ENCODE results near the gene MTMR11. TPM values are rescaled to one million over a fixed set of nuclear protein-coding genes. Genes with fewer than 3 reads are reported as not detected.

MTMR11 gene
- total RNA-seq, 1 experiment from 2014 or later = 6.5 TPM

- BruUV-seq (replicated peaks) = no TSS peak
- POLR2A ChIA-PET (ENCODE audit: low non-redundant PET) = no interaction called here
- Histone ChIP-seq H3K27me3 (replicated peaks; ENCODE audit: insufficient read depth, low read depth, low read length, poor library complexity) (no peaks in the 10 kb centered on the region), H3K27ac (ENCODE audit: low read depth, low read length, poor library complexity, severe bottlenecking) (no peak overlapping the region), H3K4me3 (ENCODE audit: low read depth, low read length, poor library complexity, severe bottlenecking) (no peak overlapping the region), H3K36me3 (ENCODE audit: insufficient read depth, low read length, poor library complexity, severe bottlenecking) (peaks cover 25% of the 10 kb centered on the region), H3K9me3 (ENCODE audit: low read depth, low read length, poor library complexity, severe bottlenecking) (no peaks in the 10 kb centered on the region), H3K4me1 (ENCODE audit: insufficient read depth, low read length, poor library complexity, severe bottlenecking) (no peaks in the 10 kb centered on the region)
- intact Hi-C loops (cut with micrococcal nuclease; ENCODE audit: unreplicated experiment) = no loop called here
- no peak for TF ChIP-seq EZH2 (IDR thresholded peaks at IDR 0.05; ENCODE audit: borderline replicate concordance, low read depth, low read length, poor library complexity, severe bottlenecking)
- TF ChIP-seq, protein P1, sequence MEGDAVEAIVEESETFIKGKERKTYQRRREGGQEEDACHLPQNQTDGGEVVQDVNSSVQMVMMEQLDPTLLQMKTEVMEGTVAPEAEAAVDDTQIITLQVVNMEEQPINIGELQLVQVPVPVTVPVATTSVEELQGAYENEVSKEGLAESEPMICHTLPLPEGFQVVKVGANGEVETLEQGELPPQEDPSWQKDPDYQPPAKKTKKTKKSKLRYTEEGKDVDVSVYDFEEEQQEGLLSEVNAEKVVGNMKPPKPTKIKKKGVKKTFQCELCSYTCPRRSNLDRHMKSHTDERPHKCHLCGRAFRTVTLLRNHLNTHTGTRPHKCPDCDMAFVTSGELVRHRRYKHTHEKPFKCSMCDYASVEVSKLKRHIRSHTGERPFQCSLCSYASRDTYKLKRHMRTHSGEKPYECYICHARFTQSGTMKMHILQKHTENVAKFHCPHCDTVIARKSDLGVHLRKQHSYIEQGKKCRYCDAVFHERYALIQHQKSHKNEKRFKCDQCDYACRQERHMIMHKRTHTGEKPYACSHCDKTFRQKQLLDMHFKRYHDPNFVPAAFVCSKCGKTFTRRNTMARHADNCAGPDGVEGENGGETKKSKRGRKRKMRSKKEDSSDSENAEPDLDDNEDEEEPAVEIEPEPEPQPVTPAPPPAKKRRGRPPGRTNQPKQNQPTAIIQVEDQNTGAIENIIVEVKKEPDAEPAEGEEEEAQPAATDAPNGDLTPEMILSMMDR (conservative IDR thresholded peaks at IDR 0.05; ENCODE audit: low read depth, low read length) = no peak
- DNase-seq (ENCODE audit: low spot score) = no peak
- CTCF ChIA-PET = no interaction called here
These were observed 29.7 kb upstream of the MTMR11 start for GRCh38 chr1:149966405-149966804.

DNA sequence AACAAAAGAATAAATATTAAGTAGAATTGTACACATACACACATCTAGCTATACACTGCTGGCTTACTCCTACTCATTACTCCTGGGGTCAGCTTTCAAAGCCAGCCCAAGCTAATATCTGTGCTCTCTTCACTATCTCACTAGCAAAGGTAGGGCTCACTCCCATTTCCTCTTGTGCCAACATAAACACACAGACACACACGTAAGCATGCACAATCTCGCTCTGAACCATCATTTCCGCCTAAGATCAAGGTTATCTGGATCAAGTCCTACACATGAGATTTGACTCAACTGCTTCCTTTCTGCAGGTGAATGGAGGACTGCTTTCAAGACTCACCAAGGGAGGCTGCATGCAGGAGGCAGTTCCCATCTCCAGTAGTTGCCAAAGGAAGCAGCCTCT, 28.8 kb upstream of the MTMR11 start:
- intact Hi-C loops (cut with micrococcal nuclease; ENCODE audit: unreplicated experiment) = no loop called here
- ChIA-PET POLR2A (ENCODE audit: low non-redundant PET) (no interaction called here), CTCF (no interaction called here)
- H3K36me3 ChIP-seq (ENCODE audit: insufficient read depth, low read length, poor library complexity, severe bottlenecking) = peaks cover 21% of the 10 kb centered on the region
- H3K27ac ChIP-seq (ENCODE audit: low read depth, low read length, poor library complexity, severe bottlenecking) = no peak overlapping the region
- H3K4me3 ChIP-seq (ENCODE audit: low read depth, low read length, poor library complexity, severe bottlenecking) = no peak overlapping the region
- no peaks in the 10 kb centered on the region for H3K4me1 ChIP-seq (ENCODE audit: insufficient read depth, low read length, poor library complexity, severe bottlenecking)
- DNase-seq (ENCODE audit: low spot score) = no peak
- no peaks in the 10 kb centered on the region for H3K27me3 ChIP-seq (replicated peaks; ENCODE audit: insufficient read depth, low read depth, low read length, poor library complexity)
- no peaks in the 10 kb centered on the region for H3K9me3 ChIP-seq (ENCODE audit: low read depth, low read length, poor library complexity, severe bottlenecking)
- BruUV-seq (replicated peaks) = no TSS peak
- TF ChIP-seq, protein P1 (conservative IDR thresholded peaks at IDR 0.05; ENCODE audit: low read depth, low read length) = no peak

DNA sequence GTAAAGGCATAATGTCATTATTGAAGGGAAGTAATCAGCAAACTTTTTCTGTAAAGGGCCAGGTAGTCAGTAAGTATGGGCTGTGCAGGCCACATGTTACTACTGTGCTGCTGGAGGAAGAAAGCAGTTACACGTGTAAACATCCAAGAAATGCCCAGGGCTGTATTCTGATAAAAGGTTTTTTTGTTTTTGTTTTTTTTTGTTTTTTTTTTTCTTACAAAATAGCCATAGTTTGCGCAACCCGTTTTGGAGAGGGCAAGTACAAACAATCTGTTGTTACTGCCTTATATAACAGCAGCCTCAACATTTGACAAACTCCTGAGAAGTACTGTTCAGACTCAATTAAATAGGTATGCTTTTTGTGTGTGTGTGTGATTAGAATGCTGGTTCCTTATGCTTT, 26.7 kb upstream of the MTMR11 start:
- CTCF ChIA-PET = interaction anchor here (0.7 to 1.4 kb wide), 2 partner anchors 202 to 224 kb away, joined by 3 to 10 read pairs; no protein-coding TSS in a partner anchor
- Histone ChIP-seq H3K4me3 (ENCODE audit: low read depth, low read length, poor library complexity, severe bottlenecking) (no peak overlapping the region), H3K27ac (ENCODE audit: low read depth, low read length, poor library complexity, severe bottlenecking) (no peak overlapping the region), H3K27me3 (replicated peaks; ENCODE audit: insufficient read depth, low read depth, low read length, poor library complexity) (no peaks in the 10 kb centered on the region), H3K36me3 (ENCODE audit: insufficient read depth, low read length, poor library complexity, severe bottlenecking) (peaks cover 21% of the 10 kb centered on the region), H3K9me3 (ENCODE audit: low read depth, low read length, poor library complexity, severe bottlenecking) (no peaks in the 10 kb centered on the region), H3K4me1 (ENCODE audit: insufficient read depth, low read length, poor library complexity, severe bottlenecking) (no peaks in the 10 kb centered on the region)
- TF ChIP-seq EZH2 (IDR thresholded peaks at IDR 0.05; ENCODE audit: borderline replicate concordance, low read depth, low read length, poor library complexity, severe bottlenecking) = no peak
- TF ChIP-seq, protein P1 (conservative IDR thresholded peaks at IDR 0.05; ENCODE audit: low read depth, low read length) = no peak
- DNase-seq (ENCODE audit: low spot score) = no peak
- BruUV-seq (replicated peaks) = no TSS peak
- intact Hi-C loops (cut with micrococcal nuclease; ENCODE audit: unreplicated experiment) = loop anchor here (2.0 kb wide), 1 partner anchor 87 kb away; no protein-coding TSS in a partner anchor
- POLR2A ChIA-PET (ENCODE audit: low non-redundant PET) = no interaction called here
